ENCODE data around the gene COL13A1. TPM values are rescaled to one million over a fixed set of nuclear protein-coding genes. Genes with fewer than 3 reads are reported as not detected.

The COL13A1 gene
- total RNA-seq, 1 donor from 2014 or later = 9.5 TPM

DNA sequence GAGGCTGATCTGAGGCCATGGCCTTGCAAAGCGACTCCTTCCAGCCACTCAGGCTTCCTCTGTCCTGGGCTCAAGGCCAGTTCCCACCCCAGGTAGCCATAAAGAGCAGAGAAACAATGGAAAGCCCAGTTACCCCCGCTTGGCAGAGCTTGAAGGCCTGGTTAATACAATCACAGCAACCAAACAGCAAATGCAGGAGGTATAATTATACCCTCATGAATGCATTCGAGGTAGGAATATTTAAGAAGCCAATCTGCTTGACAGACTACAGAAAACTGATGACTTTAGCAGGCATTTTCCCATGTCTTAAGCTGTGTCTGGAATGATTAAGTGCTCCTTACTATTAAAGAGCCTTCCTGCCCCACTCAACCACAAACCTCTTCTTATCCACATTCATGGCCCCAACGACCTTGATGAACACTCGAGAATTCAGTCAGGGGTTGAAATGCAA is 136.9 kb downstream of the COL13A1 start:
- Mint-ChIP-seq H3K36me3 (ENCODE audit: low read depth) (no peaks in the 10 kb centered on the region), H3K9me3 (no peaks in the 10 kb centered on the region), H3K27ac (ENCODE audit: unreplicated experiment) (no peak overlapping the region), H3K4me1 (no peaks in the 10 kb centered on the region), H3K27me3 (ENCODE audit: low read depth) (no peaks in the 10 kb centered on the region), H3K4me3 (no peak overlapping the region)
- no peak for DNase-seq (ENCODE audit: low read depth, low spot score)
- TF ChIP-seq, protein P1, sequence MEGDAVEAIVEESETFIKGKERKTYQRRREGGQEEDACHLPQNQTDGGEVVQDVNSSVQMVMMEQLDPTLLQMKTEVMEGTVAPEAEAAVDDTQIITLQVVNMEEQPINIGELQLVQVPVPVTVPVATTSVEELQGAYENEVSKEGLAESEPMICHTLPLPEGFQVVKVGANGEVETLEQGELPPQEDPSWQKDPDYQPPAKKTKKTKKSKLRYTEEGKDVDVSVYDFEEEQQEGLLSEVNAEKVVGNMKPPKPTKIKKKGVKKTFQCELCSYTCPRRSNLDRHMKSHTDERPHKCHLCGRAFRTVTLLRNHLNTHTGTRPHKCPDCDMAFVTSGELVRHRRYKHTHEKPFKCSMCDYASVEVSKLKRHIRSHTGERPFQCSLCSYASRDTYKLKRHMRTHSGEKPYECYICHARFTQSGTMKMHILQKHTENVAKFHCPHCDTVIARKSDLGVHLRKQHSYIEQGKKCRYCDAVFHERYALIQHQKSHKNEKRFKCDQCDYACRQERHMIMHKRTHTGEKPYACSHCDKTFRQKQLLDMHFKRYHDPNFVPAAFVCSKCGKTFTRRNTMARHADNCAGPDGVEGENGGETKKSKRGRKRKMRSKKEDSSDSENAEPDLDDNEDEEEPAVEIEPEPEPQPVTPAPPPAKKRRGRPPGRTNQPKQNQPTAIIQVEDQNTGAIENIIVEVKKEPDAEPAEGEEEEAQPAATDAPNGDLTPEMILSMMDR (conservative IDR thresholded peaks at IDR 0.05) = no peak

DNA sequence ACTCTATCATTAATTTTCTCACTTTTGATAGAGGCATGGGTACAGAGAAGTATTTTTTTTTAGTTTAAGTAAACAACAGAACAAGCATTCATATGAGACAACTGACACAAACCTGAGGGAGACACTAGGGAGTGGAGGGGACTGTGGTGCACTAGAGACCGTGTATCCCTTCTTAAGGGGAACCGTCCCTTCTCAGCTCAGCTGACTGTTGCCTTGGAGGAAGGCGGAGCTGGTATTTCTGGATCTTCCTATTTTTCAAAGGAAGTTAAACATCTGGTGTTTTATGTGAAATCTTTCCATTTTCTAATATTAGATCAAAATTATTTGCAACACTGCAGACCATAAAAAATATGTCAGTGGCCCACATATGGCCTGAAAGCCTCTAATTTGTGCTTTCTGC is 137.4 kb downstream of the COL13A1 start:
- DNase-seq (ENCODE audit: low read depth, low spot score) = no peak
- TF ChIP-seq, protein P1 (conservative IDR thresholded peaks at IDR 0.05) = no peak
- Mint-ChIP-seq H3K4me3 (no peak overlapping the region), H3K4me1 (no peaks in the 10 kb centered on the region), H3K36me3 (ENCODE audit: low read depth) (no peaks in the 10 kb centered on the region), H3K27ac (ENCODE audit: unreplicated experiment) (no peak overlapping the region), H3K9me3 (no peaks in the 10 kb centered on the region), H3K27me3 (ENCODE audit: low read depth) (no peaks in the 10 kb centered on the region)

DNA sequence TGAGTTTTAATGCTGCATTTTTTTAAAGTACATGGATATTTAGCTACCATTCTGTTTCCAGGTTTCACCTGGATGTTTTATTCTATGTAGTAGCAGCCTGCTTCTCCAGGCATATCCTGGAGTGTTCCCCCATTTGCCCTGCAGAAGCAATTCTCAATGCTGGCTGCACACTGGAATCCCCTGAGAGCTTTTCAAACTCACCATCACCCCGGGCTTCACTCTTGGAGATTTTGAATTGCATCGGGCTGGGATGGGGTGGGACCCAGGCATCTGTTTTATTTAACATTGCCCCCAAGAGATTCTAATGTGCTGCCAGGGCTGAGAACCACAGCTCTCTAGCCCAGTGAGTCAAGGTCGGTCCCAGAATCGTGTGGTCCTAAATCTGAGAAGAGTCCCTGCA is 137.8 kb downstream of the COL13A1 start:
- DNase-seq (ENCODE audit: low read depth, low spot score) = no peak
- TF ChIP-seq, protein P1 (conservative IDR thresholded peaks at IDR 0.05) = no peak
- H3K27ac Mint-ChIP-seq (ENCODE audit: unreplicated experiment) = no peak overlapping the region
- no peaks in the 10 kb centered on the region for H3K4me1 Mint-ChIP-seq
- no peaks in the 10 kb centered on the region for H3K36me3 Mint-ChIP-seq (ENCODE audit: low read depth)
- no peak overlapping the region for H3K4me3 Mint-ChIP-seq
- H3K27me3 Mint-ChIP-seq (ENCODE audit: low read depth) = no peaks in the 10 kb centered on the region
- no peaks in the 10 kb centered on the region for H3K9me3 Mint-ChIP-seq

DNA sequence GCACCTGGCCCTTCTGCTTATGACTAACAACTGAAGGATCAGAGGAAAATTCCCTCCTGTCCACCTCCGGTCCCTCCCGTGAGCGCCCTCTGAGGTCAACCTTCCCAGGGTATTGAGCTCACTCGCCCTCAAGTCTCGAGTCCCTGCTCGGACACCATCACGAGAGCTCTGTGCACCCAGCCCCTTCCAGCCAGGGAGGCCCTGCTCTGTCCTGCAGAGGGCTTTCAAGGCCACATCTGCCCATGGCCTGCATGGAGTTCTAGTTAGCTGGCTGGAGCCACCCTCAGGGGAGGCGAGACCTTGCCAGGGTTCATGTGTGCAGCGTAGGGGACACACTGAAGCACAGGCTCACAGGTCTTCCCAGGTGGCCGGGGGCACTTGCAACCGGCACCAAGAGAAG is 140.0 kb downstream of the COL13A1 start:
- H3K4me3 Mint-ChIP-seq = no peak overlapping the region
- TF ChIP-seq, protein P1 (conservative IDR thresholded peaks at IDR 0.05) = no peak
- H3K27me3 Mint-ChIP-seq (ENCODE audit: low read depth) = no peaks in the 10 kb centered on the region
- H3K4me1 Mint-ChIP-seq = no peaks in the 10 kb centered on the region
- no peaks in the 10 kb centered on the region for H3K9me3 Mint-ChIP-seq
- no peaks in the 10 kb centered on the region for H3K36me3 Mint-ChIP-seq (ENCODE audit: low read depth)
- no peak for DNase-seq (ENCODE audit: low read depth, low spot score)
- no peak overlapping the region for H3K27ac Mint-ChIP-seq (ENCODE audit: unreplicated experiment)

DNA sequence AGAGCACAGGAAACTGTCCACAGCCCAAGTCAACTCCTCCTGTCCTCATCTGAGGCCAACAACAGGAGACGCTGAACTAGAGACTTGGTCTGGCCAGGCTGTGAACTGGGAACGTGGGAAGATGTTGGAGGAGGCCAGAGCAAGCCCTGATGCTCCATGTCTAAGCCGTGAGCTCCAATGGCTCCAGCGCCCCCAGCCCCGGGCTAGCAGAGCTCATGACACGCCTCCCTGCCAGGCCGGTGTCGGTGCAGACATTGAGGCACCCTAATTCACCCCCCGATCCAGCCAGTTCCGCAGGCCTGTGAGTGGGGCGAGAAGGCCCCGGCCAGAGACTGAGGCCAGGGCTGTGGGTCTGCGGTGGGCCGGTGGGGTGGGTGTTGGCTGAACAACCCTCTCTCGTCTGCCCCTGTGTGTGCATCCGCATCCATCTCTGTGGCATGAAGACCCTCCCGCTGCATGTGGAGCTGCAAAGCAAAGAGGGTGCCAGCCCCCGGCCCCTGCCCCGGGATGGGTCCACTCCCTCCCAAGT is 141.7 kb downstream of the COL13A1 start:
- Mint-ChIP-seq H3K9me3 (no peaks in the 10 kb centered on the region), H3K27ac (ENCODE audit: unreplicated experiment) (no peak overlapping the region), H3K27me3 (ENCODE audit: low read depth) (no peaks in the 10 kb centered on the region), H3K4me3 (no peak overlapping the region), H3K4me1 (no peaks in the 10 kb centered on the region), H3K36me3 (ENCODE audit: low read depth) (no peaks in the 10 kb centered on the region)
- no peak for DNase-seq (ENCODE audit: low read depth, low spot score)
- TF ChIP-seq, protein P1 (conservative IDR thresholded peaks at IDR 0.05) = no peak

Measured in neural crest cell (in vitro differentiated cells).